ENCODE data around the gene PACS2. TPM values are rescaled to one million over a fixed set of nuclear protein-coding genes. Genes with fewer than 3 reads are reported as not detected.

PACS2 gene
- total and polyA plus RNA-seq, 2 of the 8 experiments (the other 6 are each of a cell fraction or from before 2014, with no cell fraction given), result 38.0 to 62.8 TPM

DNA sequence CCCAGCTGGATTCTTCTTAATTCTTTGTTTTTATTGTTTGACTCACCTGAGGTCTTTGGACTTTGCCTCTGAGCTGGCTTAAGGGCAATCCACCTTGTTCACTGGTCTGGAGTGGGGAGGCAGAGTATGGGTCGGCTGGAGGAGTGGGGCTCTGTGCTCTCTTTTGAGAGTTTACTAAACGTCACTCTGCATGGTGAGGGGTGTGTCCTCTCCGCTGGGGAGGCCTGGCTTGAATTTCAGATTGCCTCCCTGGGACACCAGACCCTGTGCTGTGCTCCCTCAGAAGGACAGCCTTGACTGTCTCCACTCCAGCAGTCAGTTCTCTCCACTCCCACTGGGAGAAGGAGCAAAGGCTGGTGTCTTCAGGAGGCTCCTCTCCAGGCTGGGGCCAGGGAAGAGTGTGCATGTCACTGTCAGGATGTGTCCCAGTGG, 103.2 kb downstream of the PACS2 start:
- H3K23ac ChIP-seq (ENCODE audit: insufficient read length), result no peak overlapping the region
- TF ChIP-seq RNF2 (IDR thresholded peaks at IDR 0.05; ENCODE audit: borderline replicate concordance, low read depth, low read length, missing control alignments, poor library complexity, severe bottlenecking) (no peak), GABPA (IDR thresholded peaks at IDR 0.05; ENCODE audit: borderline replicate concordance, insufficient read depth, low read length) (no peak), YY1 (IDR thresholded peaks at IDR 0.05; ENCODE audit: low read depth, low read length) (no peak), ASH2L (IDR thresholded peaks at IDR 0.05; ENCODE audit: low read length) (no peak), KDM5A (IDR thresholded peaks at IDR 0.05; ENCODE audit: low read length) (no peak), POLR2AphosphoS5 (IDR thresholded peaks at IDR 0.05; ENCODE audit: low read depth, low read length) (no peak), SIRT6 (IDR thresholded peaks at IDR 0.05; ENCODE audit: low read length) (no peak)
- TF ChIP-seq, protein P1, sequence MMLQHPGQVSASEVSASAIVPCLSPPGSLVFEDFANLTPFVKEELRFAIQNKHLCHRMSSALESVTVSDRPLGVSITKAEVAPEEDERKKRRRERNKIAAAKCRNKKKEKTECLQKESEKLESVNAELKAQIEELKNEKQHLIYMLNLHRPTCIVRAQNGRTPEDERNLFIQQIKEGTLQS (IDR thresholded peaks at IDR 0.05; ENCODE audit: insufficient read depth, low read depth, low read length), result no peak
- peaks cover 0 to 28% (median 23%) of the 10 kb centered on the region in 4 experiments; a peak in 5 of 7 replicates for H3K4me1 ChIP-seq (replicated peaks in 1 of 4; ENCODE audit: control insufficient read depth in 3 of 4, insufficient read depth in 4 of 4, low read length in 3 of 4)
- H3K4me3 ChIP-seq (ENCODE audit: extremely low read depth in 1 of 4, insufficient read depth in 2 of 4, low read depth in 3 of 4, low read length in 4 of 4), result no peak overlapping the region
- H4K91ac ChIP-seq (replicated peaks; ENCODE audit: insufficient read length, low read length), result no peak overlapping the region
- no peak overlapping the region for H2BK20ac ChIP-seq (ENCODE audit: low read length)
- H3K79me2 ChIP-seq (ENCODE audit: control insufficient read depth in 1 of 2, insufficient read depth in 2 of 2, low read length in 2 of 2), result peaks cover 12 to 31% of the 10 kb centered on the region in 2 experiments; a peak in 3 of 4 replicates
- no peak overlapping the region for H3K4ac ChIP-seq (replicated peaks; ENCODE audit: insufficient read length, low read depth, low read length)
- H3K79me1 ChIP-seq (ENCODE audit: low read depth, low read length), result peaks cover 16% of the 10 kb centered on the region
- 86% methylated on average over 3 of the region's 3 CpGs; no CpG with 5 or more reads in 1 of the 2 experiments for WGBS, 2 experiments (ENCODE audit: extremely low coverage in 1 of 2, insufficient coverage in 1 of 2, insufficient read length in 1 of 2, insufficient replicate concordance in 2 of 2, low coverage in 1 of 2, low lambda C conversion rate in 2 of 2, missing lambda C conversion rate in 1 of 2)
- no peaks in the 10 kb centered on the region for H3K9me3 ChIP-seq (ENCODE audit: insufficient read depth in 2 of 2, low read depth in 1 of 2, low read length in 1 of 2)
- H3K18ac ChIP-seq (ENCODE audit: extremely low read depth, low read length), result no peak overlapping the region
- POLR2A ChIA-PET (ENCODE audit: partially characterized antibody), result interaction anchor here (0.8 to 1.6 kb wide), 8 partner anchors 9 to 108 kb away, joined by 3 to 4 read pairs (median 3); no protein-coding TSS in a partner anchor
- no peak overlapping the region for H4K8ac ChIP-seq (ENCODE audit: extremely low read depth, insufficient read depth, low read length)
- H2BK15ac ChIP-seq (ENCODE audit: low read length), result no peak overlapping the region
- H4K5ac ChIP-seq (ENCODE audit: insufficient read length, low read depth, low read length), result no peak overlapping the region
- no peak overlapping the region for H2BK12ac ChIP-seq (ENCODE audit: low read depth, low read length)
- DNase-seq (ENCODE audit: low read depth in 1 of 2, low spot score in 2 of 2) (no peak), FAIRE-seq (no peak)
- H3K27me3 ChIP-seq (replicated peaks in 1 of 4; ENCODE audit: control insufficient read depth in 3 of 4, extremely low read depth in 1 of 4, insufficient read depth in 3 of 4, low read length in 3 of 4), result peaks cover 1 to 21% (median 18%) of the 10 kb centered on the region in 4 experiments; a peak in 6 of 7 replicates
- H2AK5ac ChIP-seq (ENCODE audit: low read depth, low read length), result no peak overlapping the region
- H2BK5ac ChIP-seq (ENCODE audit: low read depth, low read length), result no peak overlapping the region
- no peak overlapping the region for H3K4me2 ChIP-seq (ENCODE audit: insufficient read depth in 1 of 2, low read depth in 2 of 2, low read length in 2 of 2)
- no peak overlapping the region for H3K27ac ChIP-seq (ENCODE audit: low read depth, low read length)
- no peak overlapping the region for H3K14ac ChIP-seq (ENCODE audit: insufficient read length)
- no peaks in the 10 kb centered on the region; a peak in 3 of 8 replicates for H3K36me3 ChIP-seq (ENCODE audit: control insufficient read depth in 2 of 4, insufficient read depth in 4 of 4, low read length in 3 of 4)
- peaks cover 12% of the 10 kb centered on the region for H3K23me2 ChIP-seq (ENCODE audit: low read depth, low read length)
- H2BK120ac ChIP-seq (replicated peaks; ENCODE audit: low read depth, low read length), result no peak overlapping the region
- H3K56ac ChIP-seq (replicated peaks; ENCODE audit: insufficient read length, low read depth, low read length), result no peak overlapping the region
- H3K9ac ChIP-seq (replicated peaks in 1 of 4; ENCODE audit: extremely low read depth in 1 of 4, low read depth in 3 of 4, low read length in 3 of 4), result no peak overlapping the region
- peaks cover 12 to 19% of the 10 kb centered on the region in 2 experiments for H4K20me1 ChIP-seq (replicated peaks in 1 of 2; ENCODE audit: control insufficient read depth in 1 of 2, insufficient read depth in 2 of 2, low read length in 2 of 2)
- no peak overlapping the region for H2AFZ ChIP-seq (ENCODE audit: low read length)
- CTCF ChIA-PET (ENCODE audit: partially characterized antibody), result interaction anchor here (0.7 to 2.0 kb wide), 4 partner anchors 17 to 65 kb away, joined by 3 to 6 read pairs (median 4); no protein-coding TSS in a partner anchor

Data from H1 (cell line).